Caco-2 (cell line): Measurements from ENCODE around the gene SMOC2. TPM values are rescaled to one million over a fixed set of nuclear protein-coding genes. Genes with fewer than 3 reads are reported as not detected.

ENCODE experiments used
- BruUV-seq: library from RNA; stranded (reverse); fragments of 400-500 nt; replicated peaks from 2 replicates; lab custom pipeline; 2021; lab: Mats Ljungman, UMichigan
- CTCF ChIA-PET: fragments of 300-600 bp; sonication (Branson Sonifier 250); formaldehyde crosslinking; loops from one replicate; lab custom pipeline; 2022; ENCODE audit warnings: antibody characterized with exemption; lab: Charles Lee
- POLR2A ChIA-PET: fragments of 300-600 bp; sonication (Branson Sonifier 250); formaldehyde crosslinking; loops from one replicate; lab custom pipeline; 2022; ENCODE audit warnings: antibody characterized with exemption; lab: Charles Lee
- DNase-seq, 2 experiments: peaks; one replicate each; pipeline versions ENCODE4 v3.0.0 to v3.0.0-alpha.2; 2020 to 2022
- H3K27me3 ChIP-seq: replicated peaks from 2 replicates; pipeline ENCODE4 v1.6.0; 2011; ENCODE audit warnings: low read length; ENCODE audit not compliant: control insufficient read depth, insufficient read depth
- H3K36me3 ChIP-seq: 2 replicates; pipeline ENCODE4 v1.5.1; 2011; ENCODE audit warnings: low read length; ENCODE audit not compliant: control insufficient read depth, insufficient read depth
- H3K4me1 ChIP-seq: fragments of 250-450 bp; sonication (Bioruptor Pico); 2 replicates; pipeline ENCODE4 v1.5.1; 2020; ENCODE audit warnings: mild to moderate bottlenecking
- H3K4me3 ChIP-seq: 2 replicates; pipeline ENCODE4 v1.5.1; 2011; ENCODE audit warnings: low read depth, mild to moderate bottlenecking, control low read depth, low read length
- H3K9me3 ChIP-seq: fragments of 250-450 bp; sonication (Bioruptor Pico); 2 replicates; pipeline ENCODE4 v1.5.1; 2020; ENCODE audit warnings: mild to moderate bottlenecking, moderate library complexity
- H3K27ac Mint-ChIP-seq: one replicate; pipeline ENCODE4 v1.8.0; 2022; ENCODE audit warnings: mixed read lengths; ENCODE audit not compliant: unreplicated experiment
- H3K27me3 Mint-ChIP-seq: one replicate; pipeline ENCODE4 v1.8.0; 2022; ENCODE audit warnings: mixed read lengths; ENCODE audit not compliant: insufficient read depth, unreplicated experiment
- H3K36me3 Mint-ChIP-seq: one replicate; pipeline ENCODE4 v1.8.0; 2022; ENCODE audit warnings: mild to moderate bottlenecking, mixed read lengths; ENCODE audit not compliant: insufficient read depth, unreplicated experiment
- H3K4me1 Mint-ChIP-seq: one replicate; pipeline ENCODE4 v1.8.0; 2022; ENCODE audit warnings: low read depth, mixed read lengths; ENCODE audit not compliant: unreplicated experiment
- H3K4me3 Mint-ChIP-seq: one replicate; pipeline ENCODE4 v1.8.0; 2022; ENCODE audit warnings: mild to moderate bottlenecking, moderate library complexity, mixed read lengths; ENCODE audit not compliant: unreplicated experiment
- H3K9me3 Mint-ChIP-seq: one replicate; pipeline ENCODE4 v1.8.0; 2022; ENCODE audit warnings: mixed read lengths; ENCODE audit not compliant: unreplicated experiment
- CTCF ChIP-seq, 2 experiments: fragments of 200-600 bp in 1 of 2; IDR thresholded peaks; 1 replicate in 1 of 2; 2 replicates in 1 of 2; pipeline versions ENCODE4 v1.5.1 to v1.8.0; 2011 to 2022; ENCODE audit warnings: antibody characterized with exemption in 1 of 2, control low read depth in 1 of 2, inconsistent platforms in 1 of 2, low read depth in 1 of 2, low read length in 1 of 2, mild to moderate bottlenecking in 1 of 2, moderate library complexity in 1 of 2; ENCODE audit not compliant: insufficient read depth in 1 of 2, severe bottlenecking in 1 of 2, unreplicated experiment in 1 of 2
- intact Hi-C: fragments of 100-400 bp; cut with micrococcal nuclease; formaldehyde crosslinking; loops from one replicate; pipeline ENCODE4 v1.10.0; 2022; ENCODE audit not compliant: unreplicated experiment
- total RNA-seq: library from RNA; stranded (reverse); gene quantifications from 2 replicates; pipeline ENCODE4 v1.2.3, GENCODE V29; 2022

The SMOC2 gene
- total RNA-seq, 1 experiment from 2014 or later: 2.8 TPM

- intact Hi-C loops: no loop called here
Measured at GRCh38 chr6:168695701-168696100, 254.7 kb downstream of the SMOC2 start.

GRCh38 chr6:168698923-168699322, 257.9 kb downstream of the SMOC2 start:
- no peaks in the 10 kb centered on the region for H3K27me3 ChIP-seq
- POLR2A ChIA-PET: no interaction called here
- no peak for TF ChIP-seq CTCF (IDR thresholded peaks at IDR 0.05; ENCODE audit: insufficient read depth in 1 of 2, low read depth in 1 of 2, low read length in 1 of 2, severe bottlenecking in 1 of 2, unreplicated experiment in 1 of 2)
- Mint-ChIP-seq H3K27me3 (no peaks in the 10 kb centered on the region), H3K4me3 (no peak overlapping the region), H3K36me3 (no peaks in the 10 kb centered on the region), H3K9me3 (no peaks in the 10 kb centered on the region), H3K27ac (no peak overlapping the region), H3K4me1 (no peaks in the 10 kb centered on the region)
- H3K4me1 ChIP-seq: no peaks in the 10 kb centered on the region
- H3K4me3 ChIP-seq: no peak overlapping the region
- intact Hi-C loops: no loop called here
- DNase-seq: no peak
- H3K9me3 ChIP-seq: no peaks in the 10 kb centered on the region
- no peaks in the 10 kb centered on the region for H3K36me3 ChIP-seq
- CTCF ChIA-PET: no interaction called here
- BruUV-seq: no TSS peak

More at GRCh38 chr6:168695701-168696100, 254.7 kb downstream of the SMOC2 start:
- no TSS peak for BruUV-seq
- H3K4me3 Mint-ChIP-seq: no peak overlapping the region
- Histone ChIP-seq H3K27me3 (no peaks in the 10 kb centered on the region), H3K9me3 (no peaks in the 10 kb centered on the region), H3K4me1 (no peaks in the 10 kb centered on the region), H3K4me3 (no peak overlapping the region), H3K36me3 (no peaks in the 10 kb centered on the region)
- CTCF ChIA-PET: no interaction called here
- no peaks in the 10 kb centered on the region for H3K9me3 Mint-ChIP-seq
- H3K36me3 Mint-ChIP-seq: no peaks in the 10 kb centered on the region
- no peak for TF ChIP-seq CTCF (IDR thresholded peaks at IDR 0.05; ENCODE audit: insufficient read depth in 1 of 2, low read depth in 1 of 2, low read length in 1 of 2, severe bottlenecking in 1 of 2, unreplicated experiment in 1 of 2)
- POLR2A ChIA-PET: no interaction called here
- no peaks in the 10 kb centered on the region for H3K4me1 Mint-ChIP-seq
- H3K27me3 Mint-ChIP-seq: no peaks in the 10 kb centered on the region
- H3K27ac Mint-ChIP-seq: no peak overlapping the region
- DNase-seq: peak in 1 of 2 experiments; percentile 25

- Histone ChIP-seq H3K36me3 (no peaks in the 10 kb centered on the region), H3K4me1 (no peaks in the 10 kb centered on the region), H3K4me3 (no peak overlapping the region), H3K27me3 (no peaks in the 10 kb centered on the region), H3K9me3 (no peaks in the 10 kb centered on the region)
- H3K27me3 Mint-ChIP-seq: no peaks in the 10 kb centered on the region
- DNase-seq: no peak
- no peak overlapping the region for H3K4me3 Mint-ChIP-seq
- intact Hi-C loops: no loop called here
- CTCF ChIA-PET: no interaction called here
- TF ChIP-seq CTCF (IDR thresholded peaks at IDR 0.05; ENCODE audit: insufficient read depth in 1 of 2, low read depth in 1 of 2, low read length in 1 of 2, severe bottlenecking in 1 of 2, unreplicated experiment in 1 of 2): no peak
- no peaks in the 10 kb centered on the region for H3K36me3 Mint-ChIP-seq
- H3K4me1 Mint-ChIP-seq: no peaks in the 10 kb centered on the region
- no peaks in the 10 kb centered on the region for H3K9me3 Mint-ChIP-seq
- H3K27ac Mint-ChIP-seq: no peak overlapping the region
- POLR2A ChIA-PET: no interaction called here
- no TSS peak for BruUV-seq
Measured at GRCh38 chr6:168699631-168700295, 258.8 kb downstream of the SMOC2 start.
